ENCODE measurements around the gene NNMT. TPM values are rescaled to one million over a fixed set of nuclear protein-coding genes. Genes with fewer than 3 reads are reported as not detected.

NNMT gene
- total and polyA plus RNA-seq, 9 of the 15 experiments (the other 6 are each of a cell fraction or from before 2014, with no cell fraction given), result 6.1 to 15.0 (median 11.2) TPM

DNA sequence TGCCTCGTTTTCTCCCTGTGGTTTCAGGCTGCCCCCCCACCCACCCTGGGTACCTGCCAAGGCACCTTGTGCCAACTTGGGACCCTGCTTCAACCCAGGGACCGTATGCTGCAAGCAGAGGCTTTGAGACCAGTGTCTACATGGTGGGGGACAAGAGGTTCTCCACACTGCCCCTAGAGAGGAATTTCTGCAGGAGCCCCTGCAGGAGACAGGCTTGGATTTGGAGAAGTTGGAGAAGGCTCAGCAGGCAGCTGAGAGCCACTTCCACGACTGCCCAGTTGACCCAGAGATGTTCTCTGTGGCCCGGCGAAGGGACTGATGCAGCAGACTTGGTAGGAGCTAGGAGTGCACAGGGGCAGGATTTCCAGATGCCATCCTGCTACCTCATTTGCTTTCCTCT is 20.1 kb upstream of the NNMT start (continued):
- TF ChIP-seq ZNF655 (CRISPR knock-in tag; IDR thresholded peaks at IDR 0.05), result no peak
- TF ChIP-seq ZNF511 (CRISPR knock-in tag; IDR thresholded peaks at IDR 0.05), result no peak
- no peak for TF ChIP-seq TARDBP (IDR thresholded peaks at IDR 0.05)
- TF ChIP-seq, protein P1, sequence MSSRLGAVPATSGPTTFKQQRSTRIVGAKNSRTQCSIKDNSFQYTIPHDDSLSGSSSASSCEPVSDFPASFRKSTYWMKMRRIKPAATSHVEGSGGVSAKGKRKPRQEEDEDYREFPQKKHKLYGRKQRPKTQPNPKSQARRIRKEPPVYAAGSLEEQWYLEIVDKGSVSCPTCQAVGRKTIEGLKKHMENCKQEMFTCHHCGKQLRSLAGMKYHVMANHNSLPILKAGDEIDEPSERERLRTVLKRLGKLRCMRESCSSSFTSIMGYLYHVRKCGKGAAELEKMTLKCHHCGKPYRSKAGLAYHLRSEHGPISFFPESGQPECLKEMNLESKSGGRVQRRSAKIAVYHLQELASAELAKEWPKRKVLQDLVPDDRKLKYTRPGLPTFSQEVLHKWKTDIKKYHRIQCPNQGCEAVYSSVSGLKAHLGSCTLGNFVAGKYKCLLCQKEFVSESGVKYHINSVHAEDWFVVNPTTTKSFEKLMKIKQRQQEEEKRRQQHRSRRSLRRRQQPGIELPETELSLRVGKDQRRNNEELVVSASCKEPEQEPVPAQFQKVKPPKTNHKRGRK (tag; IDR thresholded peaks at IDR 0.05), result no peak
- no peak for TF ChIP-seq MAFK (IDR thresholded peaks at IDR 0.05; ENCODE audit: low read length)
- TF ChIP-seq CHD1 (IDR thresholded peaks at IDR 0.05; ENCODE audit: low read length), result no peak
- no peak for TF ChIP-seq NFXL1 (CRISPR knock-in tag; IDR thresholded peaks at IDR 0.05)
- TF ChIP-seq ETV6 (IDR thresholded peaks at IDR 0.05; ENCODE audit: borderline replicate concordance in 1 of 2, low read depth in 2 of 2, low read length in 1 of 2), result no peak
- TF ChIP-seq ETV6 (CRISPR knock-in tag; IDR thresholded peaks at IDR 0.05; ENCODE audit: borderline replicate concordance), result no peak
- no peak for TF ChIP-seq JUND (IDR thresholded peaks at IDR 0.05; ENCODE audit: borderline replicate concordance, low read depth, low read length)
- no peak for TF ChIP-seq JUND (tag; IDR thresholded peaks at IDR 0.05; ENCODE audit: borderline replicate concordance, low read depth, low read length)

Measured in K562 (cell line).